ENCODE results near the gene R3HDM2.

R3HDM2 gene

DNA sequence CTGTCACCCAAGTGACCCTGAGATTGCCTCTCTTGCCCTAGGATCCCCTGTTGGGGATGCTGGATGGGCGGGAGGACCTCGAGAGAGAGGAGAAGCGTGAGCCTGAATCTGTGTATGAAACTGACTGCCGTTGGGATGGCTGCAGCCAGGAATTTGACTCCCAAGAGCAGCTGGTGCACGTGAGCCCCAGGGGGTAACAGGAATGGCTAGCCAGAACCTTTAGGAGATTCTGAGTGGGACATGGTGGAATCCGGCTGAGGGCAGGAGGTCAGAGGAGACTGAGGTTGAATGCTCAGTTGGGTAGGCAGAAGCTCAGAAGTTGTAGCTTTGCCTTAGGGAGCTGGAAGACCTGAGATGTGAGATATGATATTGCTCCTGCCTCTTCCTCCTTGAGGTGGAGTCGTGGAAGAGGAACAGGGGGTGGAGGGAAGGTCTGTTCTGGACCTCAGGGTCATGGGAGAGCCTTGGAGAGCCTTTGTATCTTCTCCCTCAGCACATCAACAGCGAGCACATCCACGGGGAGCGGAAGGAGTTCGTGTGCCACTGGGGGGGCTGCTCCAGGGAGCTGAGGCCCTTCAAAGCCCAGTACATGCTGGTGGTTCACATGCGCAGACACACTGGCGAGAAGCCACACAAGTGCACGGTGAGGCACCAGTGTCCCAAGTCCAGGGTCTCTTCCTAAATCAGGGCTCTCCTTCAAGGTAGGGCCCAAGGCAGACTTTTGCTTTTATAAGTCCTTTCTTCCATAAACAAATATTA is 35.1 kb upstream of the R3HDM2 start:
- DNase-seq = no peak

GRCh38 chr12:57465030-57465746 is 34.3 kb upstream of the R3HDM2 start:
- no peak for DNase-seq

GRCh38 chr12:57464569-57464968 is 33.7 kb upstream of the R3HDM2 start:
- DNase-seq = no peak

DNA sequence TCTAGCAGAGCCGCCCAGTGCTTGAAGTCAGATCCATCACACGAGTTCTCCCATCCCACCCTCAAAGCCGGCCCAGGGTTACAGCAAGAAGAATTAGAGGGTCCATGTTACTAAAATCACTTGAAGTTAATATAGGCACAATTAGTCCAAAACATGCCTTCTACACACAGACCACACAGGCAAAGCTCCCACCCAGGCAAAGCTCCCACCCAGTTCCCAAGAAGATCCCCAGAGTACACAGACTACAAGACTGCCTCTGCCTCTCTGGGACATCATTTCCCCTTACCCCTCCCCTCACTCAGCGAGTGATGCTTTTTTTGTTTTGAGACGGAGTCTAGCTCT is 32.0 kb upstream of the R3HDM2 start:
- no peak for DNase-seq

GRCh38 chr12:57462251-57462911 is 31.5 kb upstream of the R3HDM2 start:
- peak; percentile 74 for DNase-seq

GRCh38 chr12:57461917-57462250 is 31.0 kb upstream of the R3HDM2 start:
- no peak for DNase-seq

DNA sequence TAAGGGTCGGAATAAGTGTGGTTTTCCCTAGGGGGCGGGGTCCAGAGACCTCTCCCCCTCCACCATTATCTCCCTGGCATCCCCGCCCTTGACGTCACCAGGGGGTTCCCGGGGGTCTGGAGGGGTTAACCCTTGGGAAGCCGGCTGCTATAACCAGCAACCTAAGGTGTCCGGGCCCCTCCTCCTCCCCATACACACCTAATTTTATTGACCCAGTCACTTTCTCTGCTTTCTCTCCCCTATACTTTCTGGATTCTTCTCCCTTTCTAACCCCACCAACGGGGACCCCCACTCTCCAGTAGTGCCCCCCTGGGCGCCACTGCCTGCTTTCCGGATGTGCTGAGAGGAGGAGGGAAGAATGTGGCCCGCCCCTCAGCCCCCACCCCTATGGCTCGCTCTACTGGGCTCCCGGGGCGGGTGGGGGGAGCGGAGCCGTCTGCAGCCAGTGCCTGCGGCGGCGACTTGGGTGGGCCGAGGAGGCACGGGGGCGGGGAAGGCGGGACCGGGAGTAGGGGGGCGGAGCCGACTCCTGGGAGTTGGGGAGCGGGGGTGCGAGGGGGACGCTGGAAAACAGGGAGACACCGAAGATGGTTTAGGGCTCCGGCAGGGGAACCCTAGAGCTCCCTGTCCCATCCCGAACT is 30.6 kb upstream of the R3HDM2 start:
- DNase-seq = no peak

DNA sequence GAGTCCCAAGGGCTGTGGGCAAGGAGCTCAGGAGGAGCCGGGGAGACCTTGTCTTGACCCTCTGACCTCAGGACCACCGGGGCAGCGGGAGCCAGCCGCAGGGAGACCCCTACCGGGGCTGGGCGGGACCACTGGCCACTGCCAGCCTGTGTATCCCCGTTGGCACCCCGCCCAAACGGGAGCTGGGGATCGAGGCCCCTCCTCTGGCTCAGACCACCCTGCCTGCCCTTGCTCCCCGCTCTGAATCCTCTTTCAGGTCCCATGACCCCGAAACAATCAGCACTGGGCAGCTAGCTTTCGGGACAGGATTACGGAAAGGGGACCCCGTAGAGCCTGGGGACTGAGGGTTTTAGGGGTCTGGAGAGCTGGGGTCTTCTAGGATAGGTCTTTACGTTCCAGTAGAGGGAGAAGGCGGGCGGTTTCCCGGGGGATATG is 30.0 kb upstream of the R3HDM2 start:
- DNase-seq = no peak

GRCh38 chr12:57460468-57460784 is 29.6 kb upstream of the R3HDM2 start:
- DNase-seq = no peak

- DNase-seq = no peak
Observed at GRCh38 chr12:57459750-57460467, 29.1 kb upstream of the R3HDM2 start, which contains the start of gene GLI1. Gene GLI1, plus strand, starts transcription at chr12:57459785. Its CDS starts 3,907 bp downstream, at chr12:57463692.

- DNase-seq = peak; percentile 90
Observed at GRCh38 chr12:57459055-57459749, 28.4 kb upstream of the R3HDM2 start.

DNA sequence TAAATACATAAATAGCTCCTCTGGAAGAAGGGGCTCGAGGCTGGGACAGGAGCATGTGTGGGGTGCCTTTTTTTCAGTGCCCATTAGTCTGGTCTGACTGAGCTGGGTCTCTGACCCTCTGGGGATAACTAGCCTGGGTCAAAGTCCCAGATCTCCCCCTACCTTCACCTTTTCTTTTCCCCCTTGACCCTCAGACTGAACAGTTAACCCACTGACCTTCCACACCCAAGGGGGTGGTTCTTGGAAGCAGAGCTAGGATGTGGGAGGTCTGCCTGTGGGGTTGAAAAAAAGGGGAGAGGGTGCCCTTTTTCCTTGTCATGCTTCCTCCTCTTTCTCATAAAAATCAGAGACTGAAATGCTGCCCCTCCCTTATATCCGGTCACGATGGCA is 27.8 kb upstream of the R3HDM2 start:
- no peak for DNase-seq

DNA sequence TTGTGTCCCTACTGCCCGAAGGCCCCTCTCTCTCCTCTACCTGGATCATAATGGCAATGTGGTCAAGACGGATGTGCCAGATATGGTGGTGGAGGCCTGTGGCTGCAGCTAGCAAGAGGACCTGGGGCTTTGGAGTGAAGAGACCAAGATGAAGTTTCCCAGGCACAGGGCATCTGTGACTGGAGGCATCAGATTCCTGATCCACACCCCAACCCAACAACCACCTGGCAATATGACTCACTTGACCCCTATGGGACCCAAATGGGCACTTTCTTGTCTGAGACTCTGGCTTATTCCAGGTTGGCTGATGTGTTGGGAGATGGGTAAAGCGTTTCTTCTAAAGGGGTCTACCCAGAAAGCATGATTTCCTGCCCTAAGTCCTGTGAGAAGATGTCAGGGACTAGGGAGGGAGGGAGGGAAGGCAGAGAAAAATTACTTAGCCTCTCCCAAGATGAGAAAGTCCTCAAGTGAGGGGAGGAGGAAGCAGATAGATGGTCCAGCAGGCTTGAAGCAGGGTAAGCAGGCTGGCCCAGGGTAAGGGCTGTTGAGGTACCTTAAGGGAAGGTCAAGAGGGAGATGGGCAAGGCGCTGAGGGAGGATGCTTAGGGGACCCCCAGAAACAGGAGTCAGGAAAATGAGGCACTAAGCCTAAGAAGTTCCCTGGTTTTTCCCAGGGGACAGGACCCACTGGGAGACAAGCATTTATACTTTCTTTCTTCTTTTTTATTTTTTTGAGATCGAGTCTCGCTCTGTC is 26.1 kb upstream of the R3HDM2 start:
- DNase-seq = no peak

GRCh38 chr12:57456145-57456700 is 25.4 kb upstream of the R3HDM2 start:
- no peak for DNase-seq

DNA sequence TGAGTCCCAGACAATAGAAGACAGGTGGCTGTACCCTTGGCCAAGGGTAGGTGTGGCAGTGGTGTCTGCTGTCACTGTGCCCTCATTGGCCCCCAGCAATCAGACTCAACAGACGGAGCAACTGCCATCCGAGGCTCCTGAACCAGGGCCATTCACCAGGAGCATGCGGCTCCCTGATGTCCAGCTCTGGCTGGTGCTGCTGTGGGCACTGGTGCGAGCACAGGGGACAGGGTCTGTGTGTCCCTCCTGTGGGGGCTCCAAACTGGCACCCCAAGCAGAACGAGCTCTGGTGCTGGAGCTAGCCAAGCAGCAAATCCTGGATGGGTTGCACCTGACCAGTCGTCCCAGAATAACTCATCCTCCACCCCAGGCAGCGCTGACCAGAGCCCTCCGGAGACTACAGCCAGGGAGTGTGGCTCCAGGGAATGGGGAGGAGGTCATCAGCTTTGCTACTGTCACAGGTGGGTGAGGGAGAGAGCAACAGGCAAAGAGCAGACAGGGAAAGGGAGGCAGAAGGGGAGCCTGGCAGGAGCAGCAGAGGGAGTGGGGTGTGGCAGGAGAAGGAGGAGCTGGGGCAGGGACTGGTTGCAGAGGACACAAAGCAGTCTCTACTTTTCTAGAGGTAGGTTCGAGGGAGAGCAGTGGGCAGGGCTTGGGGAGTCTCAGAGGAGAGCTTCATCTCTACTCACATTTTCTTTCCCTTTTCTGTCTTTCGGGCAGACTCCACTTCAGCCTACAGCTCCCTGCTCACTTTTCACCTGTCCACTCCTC is 24.7 kb upstream of the R3HDM2 start:
- no peak for DNase-seq

DNA sequence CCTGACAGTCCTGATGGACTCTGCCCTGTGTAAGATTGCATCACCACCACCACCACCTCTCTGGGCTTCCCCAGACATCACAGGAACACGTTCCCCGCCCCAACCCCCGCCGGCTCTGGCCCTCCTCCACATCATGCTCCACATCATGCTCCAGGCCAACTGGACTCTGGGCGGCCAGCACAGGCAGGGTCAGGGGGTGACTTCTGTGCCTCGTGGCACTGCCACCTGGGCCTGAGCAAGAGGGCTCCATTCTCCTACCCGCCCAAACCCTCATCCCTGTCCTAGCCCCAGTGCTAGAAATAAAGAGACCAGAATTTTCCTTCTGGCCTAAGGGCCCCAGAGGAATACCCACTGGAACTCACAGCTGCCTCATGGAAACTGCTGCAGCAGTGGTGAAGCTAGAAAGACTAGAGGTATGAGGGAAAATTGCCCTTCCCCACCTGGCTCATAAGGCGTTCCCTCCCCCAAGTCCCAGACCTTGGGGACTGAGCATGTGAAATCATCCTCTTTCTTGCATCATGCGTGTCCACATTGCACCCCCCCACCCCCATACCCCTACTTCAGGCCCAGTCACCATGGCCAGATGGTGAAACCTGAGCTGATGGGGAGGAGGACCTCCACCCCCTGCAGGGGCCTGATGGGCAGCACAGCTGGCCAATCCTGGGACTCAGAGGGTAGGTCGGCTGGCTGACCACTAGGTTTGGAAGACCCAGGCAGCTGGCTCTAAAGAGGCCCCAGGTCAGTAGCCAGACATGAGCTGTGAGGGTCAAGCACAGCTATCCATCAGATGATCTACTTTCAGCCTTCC is 23.9 kb upstream of the R3HDM2 start, which contains the start of gene INHBE:
INHBE (plus strand) TSS at position 742 of the 808 bp plus-strand sequence. CDS start 230 bp downstream, outside the sequence.
- DNase-seq = no peak

GRCh38 chr12:57454213-57454565 is 23.3 kb upstream of the R3HDM2 start:
- no peak for DNase-seq

GRCh38 chr12:57452937-57453509 is 22.2 kb upstream of the R3HDM2 start:
- DNase-seq = peak; percentile 65

All from NCI-H1694 (cell line).